Astrocyte (in vitro differentiated cells and primary cell): Measurements from ENCODE around the gene ABCC4.

Source experiments
- CTCF ChIP-seq: IDR thresholded peaks from 2 replicates; pipeline ENCODE4 v1.5.1; 2011; ENCODE audit warnings: low read depth, mild to moderate bottlenecking, inconsistent platforms, low read length, moderate library complexity; ENCODE audit not compliant: insufficient read depth
- EZH2 ChIP-seq: IDR thresholded peaks from 2 replicates; pipeline ENCODE4 v1.6.1; 2012; ENCODE audit warnings: mild to moderate bottlenecking, low read length, inconsistent platforms; ENCODE audit not compliant: insufficient read depth

GRCh38 chr13:95146486-95146885 is 154.8 kb downstream of the ABCC4 start:
- TF ChIP-seq CTCF (no peak), EZH2 (no peak)
